ENCODE results near the gene ACTL6B.

The ACTL6B gene

DNA sequence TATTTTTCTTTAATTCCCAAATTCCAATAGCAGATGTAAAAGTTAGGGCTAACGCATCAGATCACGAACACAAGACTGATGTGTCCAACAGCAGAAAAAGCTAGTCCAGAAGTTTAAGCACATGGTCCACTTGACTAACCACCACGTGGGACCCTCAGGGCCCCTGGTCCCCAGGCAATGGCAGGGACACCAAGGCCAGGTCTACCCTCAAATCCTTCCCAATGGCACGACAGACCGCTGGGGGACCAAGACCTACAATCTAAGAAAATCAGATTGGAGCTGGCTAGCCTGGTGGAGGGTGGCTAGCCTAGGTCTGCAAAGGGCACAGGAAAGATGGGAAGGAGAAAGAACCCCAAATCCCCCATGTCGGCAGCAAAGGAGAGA lies 36.3 kb upstream of the ACTL6B start:
- no peak for DNase-seq (ENCODE audit: extremely low read depth, low read depth)
- TF ChIP-seq, protein P1, sequence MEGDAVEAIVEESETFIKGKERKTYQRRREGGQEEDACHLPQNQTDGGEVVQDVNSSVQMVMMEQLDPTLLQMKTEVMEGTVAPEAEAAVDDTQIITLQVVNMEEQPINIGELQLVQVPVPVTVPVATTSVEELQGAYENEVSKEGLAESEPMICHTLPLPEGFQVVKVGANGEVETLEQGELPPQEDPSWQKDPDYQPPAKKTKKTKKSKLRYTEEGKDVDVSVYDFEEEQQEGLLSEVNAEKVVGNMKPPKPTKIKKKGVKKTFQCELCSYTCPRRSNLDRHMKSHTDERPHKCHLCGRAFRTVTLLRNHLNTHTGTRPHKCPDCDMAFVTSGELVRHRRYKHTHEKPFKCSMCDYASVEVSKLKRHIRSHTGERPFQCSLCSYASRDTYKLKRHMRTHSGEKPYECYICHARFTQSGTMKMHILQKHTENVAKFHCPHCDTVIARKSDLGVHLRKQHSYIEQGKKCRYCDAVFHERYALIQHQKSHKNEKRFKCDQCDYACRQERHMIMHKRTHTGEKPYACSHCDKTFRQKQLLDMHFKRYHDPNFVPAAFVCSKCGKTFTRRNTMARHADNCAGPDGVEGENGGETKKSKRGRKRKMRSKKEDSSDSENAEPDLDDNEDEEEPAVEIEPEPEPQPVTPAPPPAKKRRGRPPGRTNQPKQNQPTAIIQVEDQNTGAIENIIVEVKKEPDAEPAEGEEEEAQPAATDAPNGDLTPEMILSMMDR (IDR thresholded peaks at IDR 0.05; ENCODE audit: low read depth, low read length) = no peak

DNA sequence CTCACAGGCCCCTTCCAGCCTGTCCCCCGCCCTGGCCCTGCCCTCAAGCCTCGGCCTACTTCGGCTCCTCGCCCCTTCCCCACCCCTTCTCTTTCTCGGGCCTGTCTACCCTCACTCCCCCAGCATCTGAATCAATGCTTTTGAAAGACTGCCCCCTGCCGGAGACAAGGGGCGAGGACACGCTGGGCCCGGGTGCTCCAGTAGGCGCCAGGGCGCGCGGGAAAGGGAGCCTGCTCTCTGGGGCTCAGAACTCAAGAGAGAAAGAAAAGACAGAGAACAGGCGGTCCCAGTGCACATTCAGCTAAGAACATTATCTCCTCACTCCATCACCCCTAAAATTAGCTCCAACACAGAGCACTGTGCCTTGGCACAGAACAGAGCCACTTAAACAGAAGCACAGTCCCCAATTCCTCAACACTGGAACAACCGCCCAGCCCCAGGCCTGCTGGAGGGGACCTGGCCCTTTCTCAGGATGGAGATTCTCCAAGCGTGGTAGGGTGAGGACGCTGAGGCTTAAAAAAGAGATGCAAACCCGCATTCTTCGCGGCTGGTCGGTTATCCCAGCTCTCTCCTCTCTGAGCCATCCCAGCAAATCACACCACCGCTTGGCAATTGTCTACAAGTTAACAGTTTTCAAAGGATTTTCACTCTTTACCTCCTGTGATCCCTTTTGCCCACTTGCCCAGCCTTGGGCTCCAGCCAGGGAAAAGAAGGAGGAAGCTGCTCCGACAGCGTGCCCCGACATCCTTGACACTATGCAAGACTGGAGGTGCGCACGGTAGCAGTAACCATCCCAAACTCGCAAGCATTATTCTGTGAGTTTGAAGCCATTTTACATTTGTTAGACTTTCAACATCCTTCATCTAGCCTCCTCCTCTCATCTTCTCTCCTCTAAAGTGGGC lies 35.7 kb upstream of the ACTL6B start:
- peak; percentile 27 for DNase-seq (ENCODE audit: extremely low read depth, low read depth)
- TF ChIP-seq, protein P1 (IDR thresholded peaks at IDR 0.05; ENCODE audit: low read depth, low read length) = peak; percentile 91

DNA sequence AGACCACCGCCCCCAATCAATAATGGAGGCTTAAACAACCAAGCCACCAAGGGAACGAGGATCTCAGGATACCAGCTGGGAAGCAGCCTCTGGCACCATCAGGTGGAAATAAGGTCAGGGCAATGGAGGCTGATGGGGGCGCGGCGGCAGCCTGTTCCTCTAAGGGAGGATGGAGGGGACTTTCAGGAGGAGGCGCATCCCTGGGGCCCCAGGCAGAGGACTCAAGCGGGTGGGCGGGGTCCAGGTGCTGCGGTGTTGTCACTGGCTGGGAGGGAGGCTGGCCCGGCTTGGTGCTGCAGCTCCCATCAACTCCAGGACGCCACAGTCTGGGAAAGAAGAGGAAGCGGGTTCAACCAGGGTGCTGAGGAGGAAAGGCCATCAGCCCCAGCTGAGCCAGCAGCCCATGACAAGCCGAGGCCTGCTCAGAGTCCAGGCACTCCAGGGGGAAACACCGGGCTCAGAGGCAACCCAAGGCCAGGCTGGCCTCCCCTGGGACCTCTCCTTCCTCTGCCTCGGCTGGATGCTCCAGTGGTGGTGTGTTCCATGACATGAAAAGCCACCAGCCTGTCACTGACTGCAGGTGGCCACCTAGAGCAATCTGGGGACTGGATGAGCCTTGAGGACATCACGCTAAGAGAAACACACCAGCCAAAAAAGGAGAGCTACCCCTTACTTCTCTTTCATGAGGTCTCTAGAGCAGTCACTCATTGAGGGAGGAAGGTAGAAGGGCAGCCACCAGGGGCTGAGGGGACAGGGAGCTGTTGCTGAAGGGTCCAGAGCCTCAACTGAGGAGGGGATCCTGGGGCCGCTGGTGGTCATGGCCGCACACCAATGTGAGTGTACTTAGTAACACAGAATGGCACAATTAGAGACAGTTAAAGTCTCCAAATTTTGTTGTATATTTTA lies 33.2 kb upstream of the ACTL6B start:
- TF ChIP-seq, protein P1 (IDR thresholded peaks at IDR 0.05; ENCODE audit: low read depth, low read length) = no peak
- DNase-seq (ENCODE audit: extremely low read depth, low read depth) = no peak

DNA sequence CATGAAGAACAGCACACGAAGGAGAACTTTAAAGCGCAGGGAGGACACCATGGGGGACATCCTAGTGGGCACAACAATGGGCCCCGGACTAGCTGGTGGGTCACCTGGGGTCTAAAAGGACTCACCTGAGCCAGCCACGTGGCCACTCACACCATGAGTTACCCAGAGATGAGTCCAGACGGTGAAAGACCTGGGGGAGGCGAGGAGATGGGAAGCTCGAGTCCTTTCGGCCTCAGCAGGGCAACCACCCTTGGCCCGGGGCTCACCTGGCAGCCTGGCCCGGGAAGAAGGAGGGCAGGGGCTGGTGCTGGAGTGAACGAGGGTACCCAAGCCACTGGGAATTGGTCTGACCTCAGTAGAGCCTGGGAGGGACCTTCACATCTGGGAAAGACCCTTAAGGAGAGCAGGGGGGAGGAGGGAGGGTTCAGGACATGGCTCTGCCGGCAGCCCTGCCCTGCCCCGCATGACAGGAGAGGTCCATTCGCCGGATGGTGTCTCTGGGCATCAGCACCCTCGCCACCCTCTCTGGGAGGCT lies 32.1 kb upstream of the ACTL6B start:
- TF ChIP-seq, protein P1 (IDR thresholded peaks at IDR 0.05; ENCODE audit: low read depth, low read length) = no peak
- no peak for DNase-seq (ENCODE audit: extremely low read depth, low read depth)

DNA sequence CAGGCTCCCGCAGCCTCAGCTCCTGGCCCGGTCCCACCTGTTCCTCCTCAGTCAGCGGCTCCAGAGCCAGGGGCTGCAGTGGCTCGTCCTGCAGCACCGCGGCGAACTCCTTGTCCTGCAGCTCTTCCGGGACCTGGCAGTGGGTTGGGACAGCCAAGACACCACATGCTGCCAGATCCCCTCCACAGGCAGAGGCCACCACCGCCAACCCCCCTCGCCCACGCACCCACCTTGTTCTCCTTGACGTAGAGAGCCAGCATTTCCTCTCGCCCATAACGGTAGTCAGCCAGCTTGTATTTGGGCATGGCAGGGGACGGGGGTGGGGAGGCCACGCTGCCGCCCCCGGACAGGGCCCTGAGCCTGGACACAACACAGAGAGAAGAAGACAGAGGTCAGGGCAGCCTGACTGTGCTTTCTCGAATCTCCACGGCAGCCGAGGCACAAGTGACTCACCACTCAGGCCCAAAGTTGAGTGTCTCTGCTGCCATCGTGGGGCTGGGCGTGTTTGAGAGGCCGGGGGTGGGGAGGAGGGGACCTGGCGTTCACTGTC lies 31.6 kb upstream of the ACTL6B start:
- TF ChIP-seq, protein P1 (IDR thresholded peaks at IDR 0.05; ENCODE audit: low read depth, low read length) = no peak
- no peak for DNase-seq (ENCODE audit: extremely low read depth, low read depth)

DNA sequence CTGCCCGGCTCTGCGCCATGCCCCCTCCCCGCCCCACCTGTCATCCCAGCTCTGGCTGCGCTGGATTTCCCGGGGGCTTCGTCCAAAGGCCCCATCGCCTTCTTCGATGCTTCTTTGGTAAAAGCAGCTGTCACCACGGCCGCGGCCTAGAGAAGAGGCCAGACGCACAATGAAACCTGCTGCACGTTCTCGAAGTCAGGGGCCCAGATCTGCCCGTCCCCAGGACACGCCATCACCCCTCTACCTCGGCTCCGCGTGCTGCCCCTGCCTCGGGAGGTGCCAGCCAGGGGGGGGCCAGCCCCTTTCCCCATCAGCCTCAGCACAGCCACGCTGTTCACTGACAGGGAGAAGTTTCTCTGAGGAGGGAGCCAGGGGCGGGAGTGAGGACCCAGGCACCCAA lies 31.0 kb upstream of the ACTL6B start:
- no peak for DNase-seq (ENCODE audit: extremely low read depth, low read depth)
- TF ChIP-seq, protein P1 (IDR thresholded peaks at IDR 0.05; ENCODE audit: low read depth, low read length) = no peak

Data from AG09319 (cell line).